GM12892 (cell line): Measurements from ENCODE around the gene NPAS3.

Source experiments
- DNase-seq: peaks from one replicate; pipeline ENCODE4 v3.0.0; 2011; ENCODE audit not compliant: insufficient read length
- FAIRE-seq: peaks from 2 replicates; lab custom pipeline; 2011; peaks lifted over from hg19 to GRCh38; lab: Jason Lieb, UNC
- POLR2A ChIP-seq: IDR thresholded peaks from 2 replicates; pipeline ENCODE4 v1.6.1; 2011; ENCODE audit warnings: low read depth, low read length, control low read depth
- POLR2AphosphoS5 ChIP-seq: IDR thresholded peaks from 2 replicates; pipeline ENCODE4 v1.6.1; 2011; ENCODE audit warnings: low read depth, low read length, control low read depth
- TAF1 ChIP-seq: IDR thresholded peaks from 2 replicates; pipeline ENCODE4 v1.6.1; 2011; ENCODE audit warnings: low read depth, mild to moderate bottlenecking, control low read depth, low read length, borderline replicate concordance

NPAS3 gene

DNA sequence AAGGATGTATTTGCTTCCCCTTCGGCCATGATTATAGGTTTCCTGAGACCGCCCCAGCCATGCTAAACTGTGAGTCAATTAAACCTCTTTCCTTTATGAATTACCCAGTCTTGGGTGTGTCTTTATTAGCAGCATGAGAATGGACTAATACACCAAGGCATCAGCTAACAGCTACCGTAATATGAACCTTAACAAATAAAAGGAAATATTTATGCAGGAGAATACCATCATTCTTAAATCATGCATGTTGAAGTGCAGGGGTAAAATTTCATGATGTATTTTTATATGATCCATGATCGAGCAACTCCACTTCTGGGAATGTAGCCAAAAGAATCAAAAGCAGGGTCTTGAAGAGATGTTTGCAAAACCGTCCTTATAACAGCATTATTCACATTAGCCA is 379.0 kb downstream of the NPAS3 start:
- TF ChIP-seq POLR2AphosphoS5 (no peak), TAF1 (no peak), POLR2A (no peak)
- DNase-seq (no peak), FAIRE-seq (no peak)

DNA sequence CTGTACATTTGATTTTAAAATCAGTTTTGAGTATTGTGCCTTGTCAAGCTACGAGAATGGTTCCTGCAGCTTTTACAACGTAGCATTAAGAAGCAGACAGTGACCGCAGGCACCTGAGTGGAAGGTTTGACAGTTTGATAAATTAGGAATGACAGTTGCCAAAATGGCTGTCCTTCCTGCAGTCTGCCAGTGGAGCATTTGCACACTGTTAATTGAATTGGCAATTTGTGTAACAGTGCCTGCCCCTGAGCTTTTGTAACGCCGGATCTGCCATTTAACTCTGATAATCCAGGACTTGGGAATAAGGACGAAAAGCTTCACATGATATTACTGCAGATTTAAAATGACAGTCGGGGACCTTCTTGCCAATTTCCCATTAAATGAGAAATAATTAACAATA is 385.3 kb downstream of the NPAS3 start:
- no peak for TF ChIP-seq POLR2A
- no peak for TF ChIP-seq POLR2AphosphoS5
- no peak for TF ChIP-seq TAF1
- DNase-seq: no peak
- no peak for FAIRE-seq

DNA sequence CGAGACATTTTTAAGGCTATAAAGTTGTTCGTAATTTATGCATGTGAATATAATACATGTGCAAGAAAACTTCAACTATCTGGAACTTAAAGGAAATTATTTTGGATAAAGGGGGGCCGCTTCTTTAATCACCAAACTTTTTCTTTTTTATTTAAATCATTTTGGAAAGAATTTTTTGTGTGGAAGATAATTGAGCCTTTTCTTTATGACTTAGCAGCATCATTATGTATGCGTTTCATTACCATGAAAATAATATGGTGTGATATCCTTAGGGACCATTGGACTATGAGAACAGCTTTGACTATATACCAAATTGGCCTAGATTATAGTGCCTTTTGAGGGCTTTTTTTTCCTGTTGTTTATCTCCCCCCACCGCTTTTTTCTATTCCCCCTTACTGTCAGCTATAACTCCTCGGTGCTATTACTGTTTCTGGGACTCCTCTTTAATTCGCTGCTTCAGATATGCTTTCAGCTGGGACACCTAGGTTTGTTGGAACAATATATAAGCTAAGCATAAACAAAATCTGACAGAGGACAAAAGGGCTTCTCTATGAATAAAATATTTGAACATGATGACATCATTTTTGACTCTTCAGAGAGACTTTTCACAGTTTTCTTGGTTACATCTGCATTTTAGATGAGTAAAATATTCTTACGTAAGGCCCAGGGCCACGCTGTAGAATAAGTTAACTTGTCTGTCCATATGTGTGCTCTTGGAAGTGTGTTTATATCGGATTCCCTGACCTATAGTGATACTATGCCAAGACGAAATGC is 392.7 kb downstream of the NPAS3 start:
- TF ChIP-seq POLR2AphosphoS5 (no peak), TAF1 (no peak), POLR2A (no peak)
- no peak for DNase-seq
- no peak for FAIRE-seq

DNA sequence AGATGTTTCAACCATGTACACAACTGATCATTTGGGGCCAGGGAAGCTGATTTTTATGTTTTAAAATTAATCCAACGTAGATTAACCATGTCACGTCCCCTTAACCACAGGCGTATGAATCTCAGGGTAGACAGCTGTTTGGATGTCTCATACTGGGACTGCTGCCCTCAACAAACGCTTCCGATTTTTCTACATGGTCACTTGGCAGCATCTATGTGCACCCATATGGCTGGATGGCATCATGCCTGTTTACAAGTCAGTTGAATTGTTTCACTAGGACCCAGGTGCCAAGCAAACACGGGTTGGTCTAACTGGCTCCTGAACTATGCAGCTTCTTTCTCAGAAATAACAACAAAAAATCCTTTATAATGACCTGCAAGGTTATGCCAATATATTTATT is 393.8 kb downstream of the NPAS3 start:
- DNase-seq (no peak), FAIRE-seq (no peak)
- no peak for TF ChIP-seq TAF1

DNA sequence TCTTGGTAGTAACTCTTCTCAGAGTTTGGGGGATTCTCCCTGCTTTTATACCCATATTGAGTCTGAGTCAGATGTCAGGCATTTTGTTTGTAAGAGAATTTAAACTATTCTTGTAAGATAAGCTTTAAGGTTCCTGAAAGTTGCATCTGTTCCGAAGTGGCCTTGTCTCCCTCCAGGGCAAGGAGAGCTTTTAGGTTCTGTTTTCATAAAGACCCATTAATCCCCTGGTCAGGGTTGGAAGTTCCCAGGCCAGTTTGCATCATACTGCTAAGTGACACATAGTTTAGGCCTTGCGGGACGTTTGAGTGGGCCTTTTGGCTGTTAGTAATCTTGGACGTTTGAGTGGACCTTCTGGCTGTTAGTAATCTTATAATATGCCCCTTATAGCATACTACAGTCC is 396.7 kb downstream of the NPAS3 start:
- TF ChIP-seq POLR2A: no peak
- TF ChIP-seq POLR2AphosphoS5: no peak
- TF ChIP-seq TAF1: no peak
- no peak for FAIRE-seq
- no peak for DNase-seq

DNA sequence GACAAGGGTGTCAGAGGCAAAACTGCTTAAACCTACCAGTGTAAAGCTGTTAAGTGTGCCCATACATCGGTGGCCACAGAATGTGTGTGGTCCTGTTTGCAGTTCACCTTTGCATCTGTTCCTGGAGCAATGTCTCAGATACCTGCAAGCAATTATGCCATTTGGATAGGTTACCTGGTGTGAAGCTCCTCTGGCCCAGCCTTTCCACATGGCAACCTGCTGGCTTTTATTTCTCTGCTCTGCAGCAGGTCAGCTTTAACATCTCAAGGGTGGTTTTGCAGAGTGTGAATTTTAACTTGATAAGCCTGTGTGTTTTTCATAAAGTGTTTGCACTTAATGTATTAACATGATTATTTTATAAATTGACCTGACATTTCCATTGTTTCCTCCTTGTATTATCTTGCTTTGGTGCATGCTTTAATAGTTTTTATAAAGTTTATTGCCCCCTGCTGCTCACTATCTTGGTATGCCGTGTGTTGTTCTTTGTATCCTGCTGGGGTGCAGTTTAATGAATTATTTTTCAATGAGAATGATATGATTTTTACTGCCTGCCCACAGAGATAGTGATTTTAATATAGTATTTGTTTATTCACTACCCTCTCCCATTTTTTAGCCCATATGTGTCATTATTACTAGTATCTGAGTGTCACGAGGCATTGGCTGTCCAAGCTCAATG is 403.8 kb downstream of the NPAS3 start:
- FAIRE-seq: no peak
- no peak for DNase-seq
- no peak for TF ChIP-seq POLR2A
- no peak for TF ChIP-seq TAF1
- no peak for TF ChIP-seq POLR2AphosphoS5

DNA sequence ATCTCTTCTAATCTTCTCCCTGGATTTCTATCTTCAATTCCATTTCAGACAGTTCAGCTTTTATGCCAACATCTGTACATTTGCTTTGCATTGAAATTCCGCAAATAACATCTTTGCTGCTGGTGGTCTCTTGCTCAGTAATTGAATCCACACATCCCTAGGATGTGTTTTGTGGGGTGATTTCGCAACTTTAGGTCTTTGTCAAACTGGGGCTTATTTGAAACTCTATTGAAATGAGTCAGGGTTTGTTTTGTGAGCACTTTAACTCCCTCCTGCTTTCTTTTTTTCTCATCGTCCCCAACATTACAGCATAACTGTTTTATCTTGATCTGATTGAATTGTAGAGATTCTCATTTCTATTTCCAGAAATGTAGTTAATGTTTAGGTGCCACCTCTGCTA is 404.3 kb downstream of the NPAS3 start:
- no peak for DNase-seq
- TF ChIP-seq TAF1: no peak
- no peak for TF ChIP-seq POLR2AphosphoS5
- no peak for TF ChIP-seq POLR2A
- FAIRE-seq: no peak

DNA sequence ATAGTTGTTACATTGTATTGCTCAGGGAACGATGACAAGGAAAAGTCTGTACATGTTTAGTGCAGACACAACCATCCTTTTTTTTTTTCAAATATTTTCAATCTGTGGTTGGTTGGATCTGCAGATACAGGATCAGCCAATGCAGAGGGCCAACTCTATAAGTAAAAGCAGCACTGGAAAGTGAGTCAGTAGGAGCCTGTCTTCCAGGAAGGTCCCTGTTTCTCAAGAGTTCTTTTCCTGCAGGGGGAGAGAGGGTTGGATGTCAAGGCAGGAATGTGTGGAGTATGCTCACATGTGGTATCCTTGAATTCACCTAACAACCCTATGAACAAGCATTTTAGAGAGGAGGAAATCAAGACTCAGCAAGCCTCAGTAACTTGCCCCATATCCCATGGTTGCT is 409.1 kb downstream of the NPAS3 start:
- DNase-seq: no peak
- TF ChIP-seq POLR2AphosphoS5 (no peak), TAF1 (no peak), POLR2A (no peak)
- no peak for FAIRE-seq

DNA sequence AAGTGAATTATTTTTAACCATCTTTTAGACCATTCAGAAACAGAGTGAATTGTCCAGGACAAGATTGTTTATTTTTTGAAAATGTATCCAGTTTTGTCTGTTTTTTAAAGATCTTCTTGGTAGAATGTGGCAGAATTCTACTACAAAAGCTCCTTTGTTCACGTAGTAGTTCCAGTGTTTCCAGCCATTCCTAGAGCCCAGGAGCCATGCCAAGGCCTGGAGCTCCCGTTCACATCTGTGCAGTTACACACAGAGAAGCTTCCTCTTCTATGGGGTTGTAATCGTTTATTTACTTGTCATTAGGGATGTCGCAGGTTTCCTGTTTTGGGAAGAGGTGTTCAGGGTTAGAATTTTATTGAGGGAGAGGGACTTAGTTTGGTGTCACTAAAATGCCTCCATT is 409.8 kb downstream of the NPAS3 start:
- TF ChIP-seq POLR2AphosphoS5 (no peak), TAF1 (no peak), POLR2A (no peak)
- FAIRE-seq (no peak), DNase-seq (no peak)

DNA sequence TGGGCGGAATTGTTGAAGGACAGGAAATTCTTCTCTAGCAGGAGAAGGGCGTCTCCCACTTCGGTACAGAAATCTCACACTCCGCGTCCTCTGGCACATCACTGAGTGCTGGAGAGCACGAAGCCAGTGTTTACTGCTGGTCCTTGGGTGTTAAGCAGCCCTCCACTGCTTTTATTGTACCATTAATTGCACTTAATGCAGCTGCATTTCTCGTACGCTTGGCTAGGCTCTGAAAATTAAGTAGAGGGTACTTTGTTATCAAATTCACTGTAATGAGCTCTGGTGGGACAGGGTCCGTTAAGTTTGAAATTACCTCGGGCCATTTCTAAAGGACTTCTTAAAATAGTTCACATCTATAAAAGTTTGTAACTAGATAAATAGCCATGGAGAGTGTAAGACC is 411.2 kb downstream of the NPAS3 start:
- TF ChIP-seq POLR2AphosphoS5: no peak
- no peak for TF ChIP-seq TAF1
- TF ChIP-seq POLR2A: no peak
- DNase-seq: no peak
- no peak for FAIRE-seq

DNA sequence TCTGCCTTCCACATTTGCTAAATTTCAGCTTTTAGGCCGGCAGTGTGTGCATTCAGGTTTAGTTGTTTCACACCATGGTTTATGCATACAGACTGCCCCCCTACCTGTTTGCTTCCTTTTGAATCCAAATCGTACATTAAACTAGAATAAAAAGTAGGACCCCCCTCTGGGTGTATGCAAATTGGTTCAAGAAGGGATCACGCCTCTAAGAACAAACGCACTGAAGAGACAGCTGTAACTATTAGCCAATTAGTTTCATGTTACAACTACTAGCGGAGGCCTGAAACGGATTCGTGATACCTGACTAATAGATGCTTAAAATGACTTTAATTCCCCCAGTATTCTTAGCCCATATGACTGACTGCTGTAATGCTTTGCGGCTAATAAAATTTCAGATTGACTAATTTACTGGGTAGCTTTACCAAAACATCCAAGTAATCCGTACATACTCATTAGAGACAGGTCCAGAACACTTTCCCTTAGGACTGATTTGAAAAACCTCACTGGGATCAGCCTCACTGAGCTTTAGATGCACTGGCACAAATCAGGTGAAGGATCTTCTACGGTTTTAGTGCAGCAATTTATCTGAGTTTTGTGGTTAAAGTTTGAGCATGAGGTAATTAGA is 411.8 kb downstream of the NPAS3 start:
- no peak for FAIRE-seq
- no peak for TF ChIP-seq POLR2AphosphoS5
- no peak for TF ChIP-seq POLR2A
- no peak for TF ChIP-seq TAF1
- DNase-seq: no peak
